AG08396 (cell line): Measurements from ENCODE around the gene GNAI2.
A peak's percentile ranks its signal among the peaks of the same experiment; 100 is the strongest.
"Not testable (repeated sequence)": the region's sequence is repeated elsewhere in the genome, so short reads cannot be mapped to it uniquely, and the experiment has no call there.

Experiments used
- DNase-seq: peaks from one replicate; pipeline ENCODE4 v3.0.0; 2012; ENCODE audit warnings: low spot score, mixed read lengths

GNAI2 gene

DNA sequence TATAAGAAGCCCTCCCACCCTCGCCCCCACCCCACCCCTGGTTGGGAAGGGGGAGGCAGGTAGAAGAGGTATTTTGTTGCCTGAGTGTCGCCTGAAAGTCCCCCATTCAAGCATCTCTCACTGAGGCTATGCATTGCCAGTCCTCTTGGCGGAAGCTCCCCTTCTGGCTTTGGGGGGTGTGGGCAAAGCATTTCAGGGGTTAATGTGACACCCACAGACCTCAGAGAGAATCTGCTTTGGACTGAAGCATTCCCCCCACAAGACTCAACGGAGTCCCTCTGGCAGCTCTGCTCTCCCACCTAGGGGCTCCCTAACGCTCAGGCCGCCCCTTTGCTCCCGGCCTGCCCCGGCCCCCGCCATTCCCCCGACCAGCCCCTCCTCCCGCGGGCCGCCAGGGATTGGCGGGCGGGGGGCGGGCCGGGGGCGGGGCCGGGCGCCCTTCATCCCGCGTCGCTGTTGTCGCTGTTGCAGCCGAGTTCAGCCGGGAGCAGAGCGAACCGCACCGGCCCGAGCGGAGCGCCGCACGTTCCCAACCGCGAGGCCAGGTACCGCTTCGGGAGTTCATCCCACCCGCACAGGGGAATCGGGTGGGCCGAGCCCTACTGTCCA is 31.1 kb upstream of the GNAI2 start, which contains the start of gene SLC38A3:
TSS of gene SLC38A3 (plus strand) at position 468 of the 609 bp plus-strand sequence. CDS start 8,929 bp downstream, outside the sequence.
- peak; percentile 49 for DNase-seq

DNA sequence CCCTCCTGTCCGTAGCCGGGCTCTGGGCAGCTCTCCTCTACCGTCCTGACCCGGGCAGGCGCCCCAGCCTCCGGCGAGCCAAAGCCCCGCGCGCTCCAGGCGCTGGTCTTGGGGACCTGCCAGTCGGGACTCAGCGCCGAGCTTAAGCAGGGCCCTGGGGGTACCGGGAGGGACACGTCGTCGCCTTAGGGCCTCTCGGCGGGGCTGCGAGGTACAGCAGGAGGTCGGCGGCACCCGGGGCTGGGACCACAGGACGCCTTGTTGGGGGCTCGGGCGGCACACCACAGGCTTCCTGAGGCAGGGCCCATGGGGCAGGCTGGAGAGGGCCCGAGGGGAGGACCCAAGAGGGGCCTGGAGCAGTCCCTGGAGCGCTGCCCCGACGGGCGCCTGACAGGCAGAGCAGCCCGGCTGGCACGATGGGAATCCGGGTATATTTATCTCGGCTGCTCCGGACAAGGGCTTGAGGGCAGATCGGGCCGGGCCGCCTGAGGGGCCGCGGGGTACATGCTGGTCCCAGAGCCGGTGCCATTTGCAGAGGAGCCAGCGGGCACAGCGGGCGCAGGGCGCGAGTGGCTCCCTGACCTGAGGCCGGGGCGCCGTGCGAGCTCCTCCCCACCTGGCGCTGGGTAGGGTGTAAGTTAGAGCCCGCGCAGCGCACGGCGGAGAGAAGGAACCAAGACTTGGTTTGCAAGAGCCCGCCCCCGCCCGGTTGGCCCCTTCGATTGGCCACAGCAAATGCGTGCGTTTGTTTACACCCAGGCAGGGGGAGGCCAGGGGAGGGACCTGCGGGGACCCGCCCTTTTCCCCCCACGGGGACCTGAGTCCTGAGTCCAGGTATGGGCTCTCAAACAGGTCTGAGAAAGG is 30.4 kb upstream of the GNAI2 start:
- no peak for DNase-seq

DNA sequence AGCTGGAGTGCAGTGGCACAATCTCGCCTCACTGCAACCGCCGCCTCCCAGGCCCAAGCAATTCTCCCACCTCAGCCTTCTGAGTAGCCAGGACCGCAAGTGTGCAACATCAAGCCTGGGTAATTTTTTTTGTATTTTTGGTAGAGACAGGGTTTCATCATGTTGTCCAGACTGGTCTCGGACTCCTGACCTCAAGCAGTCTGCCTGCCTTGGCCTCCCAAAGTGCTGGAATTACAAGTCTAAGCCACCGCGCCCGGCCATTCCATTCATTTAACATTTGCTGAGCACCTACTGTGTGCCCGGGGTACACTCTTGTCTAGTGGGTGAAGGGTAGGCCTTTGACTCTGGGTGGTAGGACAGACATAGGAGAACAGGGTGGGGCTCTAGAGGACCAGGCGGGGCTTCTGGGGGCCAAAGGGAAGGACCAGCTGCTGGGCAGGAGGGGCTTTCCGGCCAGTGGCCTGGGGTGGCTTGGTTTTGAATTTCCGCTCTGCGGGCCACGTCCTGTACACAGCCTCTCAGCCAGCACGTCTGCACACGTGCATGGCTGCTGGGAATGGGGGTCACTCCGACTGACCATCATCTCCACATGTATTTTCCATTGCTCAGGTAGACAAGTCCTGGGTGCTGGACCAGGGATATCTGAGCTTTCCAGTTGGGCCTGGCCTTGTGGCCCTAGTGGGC is 28.5 kb upstream of the GNAI2 start:
- no peak for DNase-seq

DNA sequence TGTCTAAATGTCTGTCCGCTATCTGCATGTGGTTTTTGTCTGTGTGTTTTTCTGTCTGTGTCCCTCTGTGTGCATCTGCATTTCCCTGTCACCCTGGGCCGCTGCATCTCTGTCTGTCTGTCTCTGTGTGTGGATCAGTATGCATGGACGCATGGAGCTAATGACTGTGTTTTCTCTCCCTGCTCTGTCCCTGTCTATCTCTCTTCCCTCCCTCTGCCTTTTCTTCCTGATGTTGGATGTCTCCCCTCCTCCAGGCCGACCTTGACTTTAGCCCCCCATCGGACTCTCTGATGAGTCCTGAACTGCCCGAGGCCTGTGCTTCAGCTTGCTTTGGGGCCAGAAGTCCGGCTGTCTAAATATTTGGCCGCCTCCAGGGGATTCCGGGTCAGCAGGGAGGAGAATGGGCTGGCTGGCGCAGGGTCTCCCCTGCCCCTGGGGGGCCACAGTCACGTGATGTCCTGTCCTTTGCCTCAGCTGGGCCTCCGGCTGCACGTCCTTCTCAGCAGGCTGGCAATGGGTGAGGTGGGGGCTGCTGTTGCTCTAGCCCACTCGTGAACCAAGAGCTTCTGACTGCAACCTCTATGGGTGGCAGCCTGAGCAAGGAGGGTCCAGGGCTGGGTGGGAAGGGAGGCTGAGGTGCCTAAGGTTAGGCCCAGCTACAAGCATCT is 27.2 kb upstream of the GNAI2 start:
- no peak for DNase-seq

DNA sequence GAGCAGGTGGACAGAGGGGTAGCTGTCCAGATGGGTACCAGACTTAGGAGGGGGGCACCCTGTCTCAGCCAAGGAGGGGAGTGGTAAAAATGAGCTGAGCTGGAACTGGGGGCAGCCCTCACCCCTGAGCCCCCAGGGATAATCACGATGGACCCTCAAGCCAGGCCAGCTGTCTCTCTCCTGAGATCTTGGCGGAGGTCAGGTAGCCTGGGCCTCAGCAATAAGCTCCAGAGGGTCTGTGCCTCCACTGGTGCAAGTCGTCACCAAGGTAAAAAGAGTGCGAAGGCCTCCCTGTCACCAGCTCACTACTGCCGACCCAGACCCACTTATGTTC is 25.9 kb upstream of the GNAI2 start:
- DNase-seq = no peak

DNA sequence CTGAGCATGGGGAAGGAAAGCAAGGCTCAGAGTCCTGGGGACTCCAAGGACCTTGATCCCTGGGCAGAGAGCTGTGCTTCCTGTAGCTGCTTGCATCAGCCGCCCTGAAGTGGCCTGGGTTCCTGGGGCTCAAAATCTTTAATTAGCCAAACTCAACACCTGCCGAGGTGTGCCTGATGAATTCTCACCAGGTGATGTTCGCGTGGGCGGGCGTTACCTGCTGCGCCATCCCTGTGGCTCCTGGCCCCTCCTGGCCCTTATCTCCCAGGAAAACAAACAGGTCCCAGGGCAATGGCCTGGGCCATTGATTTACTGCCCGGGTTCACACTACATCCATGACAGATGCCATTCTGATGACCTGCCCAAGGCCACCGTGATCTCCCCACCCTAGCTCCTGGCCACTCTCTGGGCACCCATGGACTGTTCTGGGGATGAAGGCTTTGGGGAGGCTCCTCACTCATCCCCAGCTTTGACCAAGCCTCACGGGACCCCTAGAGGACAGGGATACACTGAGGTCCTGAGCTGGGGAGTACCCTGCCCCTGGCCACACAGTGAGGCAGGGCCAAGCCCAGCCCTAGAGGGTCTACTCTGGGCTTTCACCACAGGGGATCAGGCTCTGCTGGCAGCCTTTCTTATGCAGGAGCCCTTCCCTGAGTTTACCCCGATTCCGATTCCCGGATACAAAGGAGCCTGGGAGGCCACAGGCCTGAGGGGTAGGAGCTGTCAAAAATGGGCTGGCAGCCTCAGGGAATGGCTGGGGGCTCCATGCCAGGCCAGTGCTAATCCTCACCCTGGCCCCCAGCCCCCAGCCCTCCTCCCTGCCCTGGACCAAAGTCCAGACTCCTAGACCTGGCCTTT is 25.3 kb upstream of the GNAI2 start:
- DNase-seq = no peak

DNA sequence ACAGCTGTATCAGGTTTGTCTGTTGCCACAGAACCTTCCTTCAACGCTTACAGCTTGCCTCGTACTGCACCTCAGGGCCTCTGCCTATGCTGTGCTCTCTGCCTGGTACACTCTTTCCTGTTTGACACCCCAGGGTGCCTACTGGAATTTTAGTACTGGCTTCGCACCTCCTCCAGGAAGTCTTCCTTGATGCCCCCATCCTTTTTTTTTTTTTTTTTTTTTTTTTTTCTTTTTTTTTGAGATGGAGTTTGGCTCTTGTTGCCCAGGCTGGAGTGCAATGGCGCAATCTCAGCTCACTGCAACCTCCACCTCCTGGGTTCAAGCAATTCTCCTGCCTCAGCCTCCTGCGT is 24.7 kb upstream of the GNAI2 start:
- not testable (repeated sequence) for DNase-seq

DNA sequence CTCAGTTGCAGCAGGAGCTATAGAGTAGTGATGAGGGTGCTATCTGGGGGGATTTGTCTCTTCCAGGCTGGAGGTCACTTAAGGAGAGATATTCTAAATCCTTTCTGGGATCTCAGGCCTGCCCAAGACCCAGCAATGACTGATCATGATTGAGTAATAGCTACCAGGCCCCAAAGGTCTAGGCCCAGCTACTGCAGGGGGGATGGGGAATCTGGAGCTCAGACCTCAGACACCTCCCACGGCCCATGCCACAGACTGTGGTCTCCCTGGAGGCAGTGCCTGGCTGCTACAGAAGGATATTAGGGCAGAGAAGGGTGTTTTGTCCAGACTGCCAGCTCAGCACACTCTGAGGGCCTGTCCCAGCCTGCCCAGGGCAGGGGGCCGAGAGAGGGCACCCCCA is 24.1 kb upstream of the GNAI2 start:
- DNase-seq = no peak

DNA sequence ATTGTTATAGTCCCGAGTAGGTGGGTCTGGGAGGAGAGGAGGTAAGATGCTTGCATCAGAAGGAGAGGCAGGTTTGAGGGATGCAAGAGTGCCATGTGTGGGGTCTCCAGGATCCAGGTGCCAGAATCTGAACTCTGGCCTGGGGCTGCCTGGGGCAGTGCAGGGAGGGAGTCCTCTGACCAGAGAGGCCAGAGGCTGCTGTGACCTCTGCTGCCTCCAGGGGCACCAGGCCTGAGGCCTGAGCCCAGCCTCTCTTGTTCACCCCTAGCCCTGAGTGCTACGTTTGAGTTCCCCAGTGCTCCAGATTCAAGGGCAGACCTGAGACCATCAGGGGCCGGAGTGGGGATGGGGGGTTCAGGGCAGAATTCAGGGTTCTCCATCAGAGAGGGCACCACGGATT is 23.5 kb upstream of the GNAI2 start:
- no peak for DNase-seq

DNA sequence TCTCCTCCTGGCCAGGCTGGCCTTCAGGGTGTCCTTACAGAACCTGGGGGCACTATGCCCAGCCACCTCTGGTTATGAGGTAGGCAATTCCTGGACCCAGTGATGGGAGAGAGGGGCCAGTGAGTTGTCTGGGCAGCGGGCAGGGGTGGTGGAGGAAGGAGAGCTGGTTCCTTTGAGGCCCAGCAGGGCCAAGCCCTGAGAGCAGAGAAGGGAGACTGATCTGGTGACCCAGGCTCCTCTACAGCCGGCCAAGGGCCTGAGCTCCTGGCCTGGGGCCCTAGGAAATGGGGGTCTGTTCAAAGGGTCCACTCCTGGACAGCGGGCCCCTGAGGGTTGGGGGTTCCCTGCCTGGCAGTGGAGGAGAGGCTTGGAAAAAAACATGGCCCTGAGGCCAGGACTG is 23.0 kb upstream of the GNAI2 start:
- DNase-seq = no peak

DNA sequence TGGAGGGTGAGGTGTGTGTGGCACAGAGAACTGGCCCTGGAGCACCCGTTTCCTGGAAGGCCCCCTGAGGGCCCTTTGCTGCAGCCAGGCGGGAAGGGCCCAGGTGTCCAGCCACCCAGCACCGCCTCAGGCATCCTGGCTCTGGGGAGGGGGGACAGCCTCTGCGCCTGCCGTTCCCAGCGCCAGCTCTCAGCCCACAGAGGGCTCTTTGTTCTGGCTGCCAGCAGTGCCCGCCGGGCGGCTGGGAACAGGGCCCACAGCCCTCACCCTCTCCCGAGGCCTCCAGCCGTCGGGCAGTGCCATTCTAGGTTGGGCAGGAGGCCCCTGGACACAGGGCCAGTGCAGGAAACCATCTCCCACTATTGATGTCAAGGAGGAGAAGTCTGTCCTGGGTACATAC is 22.6 kb upstream of the GNAI2 start:
- DNase-seq = no peak

DNA sequence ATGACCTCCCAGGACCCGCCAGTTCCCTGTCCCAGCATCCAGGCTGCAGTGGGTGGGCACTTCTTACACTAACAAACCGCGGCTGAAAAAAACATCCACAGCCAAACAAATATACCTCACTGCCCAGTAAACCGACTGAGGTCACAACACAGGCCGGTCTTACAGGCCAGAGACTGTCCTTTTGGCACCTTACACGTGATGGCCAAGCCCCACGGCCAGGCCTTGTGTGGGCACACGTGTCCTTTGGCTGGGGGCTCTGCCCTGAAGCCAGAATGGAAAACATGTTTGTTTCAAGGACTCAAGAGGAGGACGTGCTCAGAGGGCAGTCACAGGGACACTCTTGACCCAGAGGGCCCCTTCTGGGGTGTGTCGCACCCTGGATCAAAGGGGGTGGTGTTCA is 21.2 kb upstream of the GNAI2 start:
- no peak for DNase-seq

DNA sequence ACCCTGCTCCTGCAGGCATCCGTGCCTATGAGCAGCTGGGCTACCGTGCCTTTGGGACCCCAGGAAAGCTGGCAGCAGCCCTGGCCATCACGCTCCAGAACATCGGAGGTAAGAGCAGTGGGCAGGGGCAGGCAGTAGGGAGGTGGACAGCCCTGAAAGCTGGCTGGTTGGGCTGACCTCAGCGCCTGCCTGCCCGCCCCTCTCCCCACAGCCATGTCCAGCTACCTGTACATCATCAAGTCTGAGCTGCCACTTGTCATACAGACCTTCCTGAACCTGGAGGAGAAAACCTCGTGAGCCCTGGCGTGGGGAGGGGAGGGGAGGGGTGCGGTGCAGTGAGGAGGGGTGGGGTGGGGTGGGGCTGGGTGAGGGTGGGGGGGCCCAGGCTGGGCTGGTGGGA is 20.5 kb upstream of the GNAI2 start:
- no peak for DNase-seq

DNA sequence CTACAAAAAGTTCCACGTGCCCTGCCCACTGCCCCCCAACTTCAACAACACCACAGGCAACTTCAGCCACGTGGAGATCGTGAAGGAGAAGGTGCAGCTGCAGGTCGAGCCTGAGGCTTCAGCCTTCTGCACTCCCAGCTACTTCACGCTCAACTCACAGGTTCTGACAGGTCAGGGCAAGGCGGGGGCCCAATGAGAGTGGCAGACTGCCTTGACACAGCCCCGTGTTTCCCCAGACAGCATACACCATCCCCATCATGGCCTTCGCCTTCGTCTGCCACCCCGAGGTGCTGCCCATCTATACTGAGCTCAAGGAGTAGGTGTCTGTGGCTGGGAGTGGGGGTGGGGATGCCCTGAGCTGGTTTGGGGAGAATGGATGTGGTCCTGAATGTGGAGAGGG is 18.3 kb upstream of the GNAI2 start:
- DNase-seq = no peak

DNA sequence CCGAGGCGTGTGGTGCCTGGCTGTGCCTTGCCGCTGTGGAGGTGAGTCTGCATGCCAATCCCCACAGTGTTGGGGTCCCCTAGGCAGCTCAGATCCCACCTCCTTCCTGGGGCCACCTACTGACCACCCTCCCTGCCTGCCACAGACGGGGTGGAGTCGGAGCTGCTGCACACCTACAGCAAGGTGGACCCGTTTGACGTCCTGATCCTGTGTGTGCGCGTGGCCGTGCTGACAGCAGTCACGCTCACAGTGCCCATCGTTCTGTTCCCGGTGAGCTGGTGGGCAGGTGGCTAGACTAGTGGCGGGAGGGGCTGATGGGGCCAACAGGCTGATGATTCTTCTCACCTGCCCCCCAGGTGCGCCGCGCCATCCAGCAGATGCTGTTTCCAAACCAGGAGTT is 17.6 kb upstream of the GNAI2 start:
- DNase-seq = no peak

DNA sequence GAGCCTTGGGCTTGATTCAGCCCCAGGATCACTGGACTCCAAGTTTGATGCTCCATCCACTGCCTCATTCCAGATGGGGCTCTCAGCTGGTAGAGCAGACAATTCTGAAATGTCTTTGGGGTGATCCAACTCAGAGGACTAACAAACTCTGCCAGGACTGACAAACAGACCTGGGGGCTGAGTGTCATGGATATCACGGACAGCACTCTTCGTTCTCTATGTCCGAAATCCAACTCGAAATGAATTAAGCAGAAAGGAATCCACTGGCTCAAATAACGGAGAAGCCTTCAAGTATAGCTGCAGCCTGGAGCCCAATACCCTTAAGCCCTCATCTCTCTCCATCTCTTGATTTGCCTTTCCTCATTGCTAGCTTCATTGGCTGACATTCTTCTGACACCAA is 16.7 kb upstream of the GNAI2 start:
- DNase-seq = no peak

DNA sequence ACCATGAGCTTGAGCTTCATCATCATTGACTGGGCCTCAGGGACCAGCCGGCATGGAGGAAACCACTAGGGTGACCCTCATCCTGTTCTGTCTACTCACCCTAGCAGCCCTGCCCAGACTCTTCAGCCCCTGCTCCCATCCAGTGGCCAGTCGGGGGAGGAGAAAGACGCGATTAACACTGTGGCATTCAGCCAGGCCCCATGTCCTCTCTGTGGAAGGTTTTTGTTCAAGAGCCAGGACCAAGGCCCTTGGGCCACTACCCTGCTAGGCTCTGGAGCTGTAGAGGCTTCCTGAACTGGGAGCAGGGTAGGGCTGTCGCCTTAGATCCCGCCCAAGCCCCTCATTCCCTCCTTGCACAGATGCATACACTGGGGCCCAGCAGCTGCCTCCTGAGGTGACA is 15.9 kb upstream of the GNAI2 start:
- DNase-seq = no peak

DNA sequence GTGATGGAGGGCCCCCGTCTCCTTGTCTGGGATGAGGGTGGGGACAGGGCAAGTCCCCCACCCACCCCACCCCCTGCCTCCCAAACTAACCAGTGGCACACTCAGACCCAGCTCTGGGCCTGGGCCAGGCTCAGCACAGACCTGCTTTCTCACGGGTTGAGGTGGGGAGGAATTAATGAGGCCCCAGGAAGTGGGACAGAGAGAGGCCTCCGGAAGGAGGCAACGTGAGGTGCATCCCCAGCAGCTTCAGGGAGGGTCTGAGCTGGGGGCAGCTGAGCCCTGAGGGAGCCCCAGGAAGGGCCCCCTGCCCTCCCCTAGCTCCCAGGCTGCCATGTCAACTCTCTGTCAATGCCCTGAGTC is 15.0 kb upstream of the GNAI2 start:
- DNase-seq = no peak

DNA sequence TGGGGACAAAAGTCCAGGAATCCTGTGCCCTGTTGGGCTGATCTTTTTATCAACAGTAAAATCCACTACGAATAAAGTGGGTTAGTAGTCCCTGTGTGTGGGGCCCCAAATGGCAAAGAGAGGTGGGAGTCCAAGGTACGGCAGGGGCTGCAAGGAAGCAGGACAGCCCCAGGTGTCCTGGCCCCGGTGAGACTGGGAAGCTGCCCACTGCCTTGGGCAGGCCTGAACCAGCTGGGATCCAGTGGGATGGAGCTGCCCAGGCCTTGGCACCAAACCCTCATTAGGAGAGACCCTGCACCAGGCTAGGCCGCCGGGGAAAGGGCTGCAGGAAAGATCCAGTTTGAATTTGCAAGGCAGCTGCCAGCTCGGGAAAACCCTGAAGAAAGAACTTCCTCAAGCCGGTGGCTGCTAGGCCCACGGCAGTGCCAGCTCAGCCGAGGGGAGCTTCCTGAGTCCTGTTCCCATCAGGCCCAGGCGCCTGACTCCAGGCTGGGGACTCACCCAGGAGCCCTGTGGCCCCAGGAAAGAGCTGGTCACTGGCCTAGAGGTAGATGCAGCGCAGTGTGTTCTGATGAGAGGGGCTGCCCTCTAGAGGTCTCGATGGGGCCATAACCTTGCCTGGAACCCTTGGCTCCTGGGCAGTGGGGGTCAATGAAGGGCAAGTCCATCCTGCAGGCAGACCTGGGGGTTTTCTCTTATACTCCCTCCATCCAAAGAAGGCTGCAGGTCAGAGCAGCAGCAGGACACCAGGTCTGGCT is 14.4 kb upstream of the GNAI2 start:
- DNase-seq = no peak

DNA sequence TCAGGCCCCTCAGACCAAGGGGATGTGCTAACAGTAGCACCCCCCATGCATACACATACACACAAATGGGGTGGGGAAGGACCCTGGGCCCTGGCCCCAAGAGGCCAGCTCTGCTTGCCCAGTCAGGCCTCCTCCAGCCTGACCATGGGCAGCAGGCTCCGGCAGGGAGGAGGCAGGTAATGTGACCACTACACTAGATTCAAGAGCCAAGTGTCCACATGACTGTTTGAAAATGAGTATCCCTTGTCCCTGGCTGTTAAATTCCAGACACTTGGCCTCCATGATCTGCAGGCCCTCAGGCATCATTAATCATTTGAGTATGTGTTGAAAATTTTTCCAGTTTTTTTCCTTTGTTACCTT is 13.9 kb upstream of the GNAI2 start:
- no peak for DNase-seq

DNA sequence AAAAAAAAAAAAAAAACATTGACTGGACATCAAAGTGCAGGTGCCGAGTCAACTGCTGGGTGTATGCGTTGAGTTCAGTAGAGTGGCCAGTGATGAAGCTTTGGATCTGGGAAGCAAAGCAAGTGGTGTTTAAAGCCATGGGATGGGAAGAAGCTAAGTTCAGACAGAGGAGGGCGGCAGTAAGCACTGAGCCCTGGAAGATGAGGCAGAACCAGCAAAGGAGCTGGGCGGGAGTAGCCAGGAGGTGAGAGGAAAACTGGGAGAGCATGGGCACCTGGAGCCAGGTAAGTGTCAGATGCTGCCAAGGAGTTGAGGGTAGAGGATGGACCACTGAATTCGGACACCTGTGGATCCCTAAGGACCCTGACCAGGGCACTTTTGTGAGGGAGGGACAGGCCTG is 11.4 kb upstream of the GNAI2 start:
- DNase-seq = no peak
